ENCODE results near the gene PEG3. TPM values are rescaled to one million over a fixed set of nuclear protein-coding genes. Genes with fewer than 3 reads are reported as not detected.

PEG3 gene
- total and polyA plus RNA-seq, 9 of the 15 experiments (the other 6 are each of a cell fraction or from before 2014, with no cell fraction given): 0.04 to 0.40 TPM; not detected in 7

DNA sequence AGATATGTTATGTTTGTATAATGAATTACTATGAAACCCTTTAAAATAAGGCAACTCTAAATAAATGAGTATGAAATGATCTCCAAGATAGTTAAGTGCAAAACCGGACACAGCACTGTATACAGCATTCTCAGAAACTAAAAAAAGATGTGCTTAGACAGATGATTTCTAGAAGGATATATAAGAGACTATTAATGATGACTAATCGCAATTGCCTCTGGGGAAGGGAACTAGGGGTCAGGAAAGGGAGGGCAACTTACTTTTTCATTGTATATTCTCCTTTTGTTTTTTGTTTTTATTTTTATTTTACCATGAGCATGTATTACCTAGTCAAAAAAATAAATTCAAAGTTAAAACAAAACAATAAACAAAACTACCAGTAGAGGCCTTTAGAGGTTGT, 12.8 kb downstream of the PEG3 start:
- FAIRE-seq (no peak), DNase-seq (ENCODE audit: extremely low read depth in 1 of 4, low spot score in 3 of 4) (no peak)

More for the DNA sequence above, 12.8 kb downstream of the PEG3 start:
- no peaks in the 10 kb centered on the region for H3K27me3 ChIP-seq (ENCODE audit: control insufficient read depth in 2 of 2, insufficient read depth in 2 of 2, low read length in 2 of 2)
- ATAC-seq: no peak
- no peak overlapping the region for H3K4me2 ChIP-seq (ENCODE audit: insufficient read depth, low read length)
- no peak overlapping the region for H3K9ac ChIP-seq (ENCODE audit: insufficient read depth in 1 of 2, low read depth in 2 of 2, low read length in 2 of 2)
- no peaks in the 10 kb centered on the region for H4K20me1 ChIP-seq (replicated peaks; ENCODE audit: control insufficient read depth, insufficient read depth, low read length)
- H3K27ac ChIP-seq (ENCODE audit: extremely low read depth, low read depth, low read length): no peak overlapping the region
- no peak overlapping the region for H3K4me3 ChIP-seq
- no peaks in the 10 kb centered on the region for H3K9me1 ChIP-seq (ENCODE audit: control insufficient read depth, insufficient read depth, low read length)
- no peaks in the 10 kb centered on the region; the same call in 1 of the 2 replicates for H3K9me3 ChIP-seq (replicated peaks; ENCODE audit: control insufficient read depth, insufficient read depth, low read depth, low read length)
- intact Hi-C loops (cut with micrococcal nuclease) (no loop called here), in situ Hi-C loops (cut with MboI) (no loop called here)
- no peak overlapping the region for H2AFZ ChIP-seq (ENCODE audit: low read depth, low read length)
- H3K4me1 ChIP-seq (replicated peaks in 1 of 2; ENCODE audit: control insufficient read depth in 2 of 2, insufficient read depth in 2 of 2, low read length in 2 of 2): no peaks in the 10 kb centered on the region
- POLR2A ChIA-PET: no interaction called here
- CTCF ChIA-PET (ENCODE audit: low intra/inter-chr PET ratio): no interaction called here
- H3K79me2 ChIP-seq (ENCODE audit: control insufficient read depth, insufficient read depth, low read length): no peaks in the 10 kb centered on the region
- no TSS peak for BruUV-seq (replicated peaks)
- no peaks in the 10 kb centered on the region for H3K36me3 ChIP-seq (ENCODE audit: control insufficient read depth, insufficient read depth, low read length)
- 4% methylated on average over 2 of the region's 2 CpGs for WGBS (ENCODE audit: insufficient coverage, low coverage, missing lambda C conversion rate)
- TF ChIP-seq NCOA4 (IDR thresholded peaks at IDR 0.05; ENCODE audit: partially characterized antibody) (no peak), ZNF561 (CRISPR knock-in tag; conservative IDR thresholded peaks at IDR 0.05) (no peak), SOX6 (IDR thresholded peaks at IDR 0.05) (no peak), ZC3H8 (IDR thresholded peaks at IDR 0.05) (no peak), ZNF79 (CRISPR knock-in tag; IDR thresholded peaks at IDR 0.05; ENCODE audit: low read depth) (no peak), ZNF134 (CRISPR knock-in tag; conservative IDR thresholded peaks at IDR 0.05) (no peak), ZNF23 (CRISPR knock-in tag; IDR thresholded peaks at IDR 0.05) (no peak)
- TF ChIP-seq, protein P1, sequence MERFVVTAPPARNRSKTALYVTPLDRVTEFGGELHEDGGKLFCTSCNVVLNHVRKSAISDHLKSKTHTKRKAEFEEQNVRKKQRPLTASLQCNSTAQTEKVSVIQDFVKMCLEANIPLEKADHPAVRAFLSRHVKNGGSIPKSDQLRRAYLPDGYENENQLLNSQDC (CRISPR knock-in tag; IDR thresholded peaks at IDR 0.05): no peak
- TF ChIP-seq, protein P2, sequence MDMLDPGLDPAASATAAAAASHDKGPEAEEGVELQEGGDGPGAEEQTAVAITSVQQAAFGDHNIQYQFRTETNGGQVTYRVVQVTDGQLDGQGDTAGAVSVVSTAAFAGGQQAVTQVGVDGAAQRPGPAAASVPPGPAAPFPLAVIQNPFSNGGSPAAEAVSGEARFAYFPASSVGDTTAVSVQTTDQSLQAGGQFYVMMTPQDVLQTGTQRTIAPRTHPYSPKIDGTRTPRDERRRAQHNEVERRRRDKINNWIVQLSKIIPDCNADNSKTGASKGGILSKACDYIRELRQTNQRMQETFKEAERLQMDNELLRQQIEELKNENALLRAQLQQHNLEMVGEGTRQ (CRISPR knock-in tag; IDR thresholded peaks at IDR 0.05): no peak
- TF ChIP-seq, protein P3, sequence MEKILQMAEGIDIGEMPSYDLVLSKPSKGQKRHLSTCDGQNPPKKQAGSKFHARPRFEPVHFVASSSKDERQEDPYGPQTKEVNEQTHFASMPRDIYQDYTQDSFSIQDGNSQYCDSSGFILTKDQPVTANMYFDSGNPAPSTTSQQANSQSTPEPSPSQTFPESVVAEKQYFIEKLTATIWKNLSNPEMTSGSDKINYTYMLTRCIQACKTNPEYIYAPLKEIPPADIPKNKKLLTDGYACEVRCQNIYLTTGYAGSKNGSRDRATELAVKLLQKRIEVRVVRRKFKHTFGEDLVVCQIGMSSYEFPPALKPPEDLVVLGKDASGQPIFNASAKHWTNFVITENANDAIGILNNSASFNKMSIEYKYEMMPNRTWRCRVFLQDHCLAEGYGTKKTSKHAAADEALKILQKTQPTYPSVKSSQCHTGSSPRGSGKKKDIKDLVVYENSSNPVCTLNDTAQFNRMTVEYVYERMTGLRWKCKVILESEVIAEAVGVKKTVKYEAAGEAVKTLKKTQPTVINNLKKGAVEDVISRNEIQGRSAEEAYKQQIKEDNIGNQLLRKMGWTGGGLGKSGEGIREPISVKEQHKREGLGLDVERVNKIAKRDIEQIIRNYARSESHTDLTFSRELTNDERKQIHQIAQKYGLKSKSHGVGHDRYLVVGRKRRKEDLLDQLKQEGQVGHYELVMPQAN (IDR thresholded peaks at IDR 0.05; ENCODE audit: borderline replicate concordance): no peak
